Astrocyte (in vitro differentiated cells and primary cell): ENCODE data around the gene IARS2. TPM values are rescaled to one million over a fixed set of nuclear protein-coding genes. Genes with fewer than 3 reads are reported as not detected.

ENCODE experiments used
- DNase-seq: peaks from one replicate; pipeline ENCODE4 v3.0.0-alpha.2; 2010; ENCODE audit warnings: low read depth
- FAIRE-seq: peaks from 2 replicates; lab custom pipeline; 2011; peaks lifted over from hg19 to GRCh38; lab: Jason Lieb, UNC
- H2AFZ ChIP-seq: 2 replicates; pipeline ENCODE4 v1.6.0; 2012; ENCODE audit warnings: low read depth, low read length, inconsistent platforms
- H3K27ac ChIP-seq: 2 replicates; pipeline ENCODE4 v1.5.1; 2011; ENCODE audit warnings: low read depth, low read length, inconsistent platforms
- H3K27me3 ChIP-seq: 2 replicates; pipeline ENCODE4 v1.6.0; 2011; ENCODE audit warnings: low read length, inconsistent platforms; ENCODE audit not compliant: insufficient read depth
- H3K36me3 ChIP-seq: 2 replicates; pipeline ENCODE4 v1.5.1; 2011; ENCODE audit warnings: low read length, inconsistent platforms; ENCODE audit not compliant: insufficient read depth
- H3K4me1 ChIP-seq: 2 replicates; pipeline ENCODE4 v1.5.1; 2011; ENCODE audit warnings: low read length, inconsistent platforms; ENCODE audit not compliant: insufficient read depth
- H3K4me2 ChIP-seq: 2 replicates; pipeline ENCODE4 v1.6.0; 2012; ENCODE audit warnings: low read length, inconsistent platforms
- H3K4me3 ChIP-seq: 2 replicates; pipeline ENCODE4 v1.5.1; 2011; ENCODE audit warnings: low read depth, mild to moderate bottlenecking, low read length, inconsistent platforms; ENCODE audit not compliant: insufficient read depth
- H3K79me2 ChIP-seq: 2 replicates; pipeline ENCODE4 v1.6.0; 2012; ENCODE audit warnings: mild to moderate bottlenecking, low read length, inconsistent platforms; ENCODE audit not compliant: insufficient read depth
- H3K9ac ChIP-seq: 2 replicates; pipeline ENCODE4 v1.6.0; 2012; ENCODE audit warnings: mild to moderate bottlenecking, low read length, inconsistent platforms
- H3K9me3 ChIP-seq: 2 replicates; pipeline ENCODE4 v1.5.1; 2012; ENCODE audit warnings: low read depth, mild to moderate bottlenecking, low read length, inconsistent platforms; ENCODE audit not compliant: insufficient read depth
- H4K20me1 ChIP-seq: 2 replicates; pipeline ENCODE4 v1.6.0; 2012; ENCODE audit warnings: low read length, inconsistent platforms; ENCODE audit not compliant: insufficient read depth
- H3K27ac Mint-ChIP-seq: one replicate; pipeline ENCODE4 v1.8.0; 2021; ENCODE audit warnings: mild to moderate bottlenecking, mixed read lengths; ENCODE audit not compliant: unreplicated experiment
- H3K27me3 Mint-ChIP-seq: one replicate; pipeline ENCODE4 v1.8.0; 2021; ENCODE audit warnings: low read depth, mixed read lengths; ENCODE audit not compliant: unreplicated experiment
- H3K36me3 Mint-ChIP-seq: one replicate; pipeline ENCODE4 v1.8.0; 2021; ENCODE audit warnings: low read depth, mixed read lengths; ENCODE audit not compliant: unreplicated experiment
- H3K4me1 Mint-ChIP-seq: one replicate; pipeline ENCODE4 v1.8.0; 2021; ENCODE audit warnings: low read depth, mixed read lengths; ENCODE audit not compliant: unreplicated experiment
- H3K4me3 Mint-ChIP-seq: one replicate; pipeline ENCODE4 v1.8.0; 2021; ENCODE audit warnings: mild to moderate bottlenecking, moderate library complexity, mixed read lengths; ENCODE audit not compliant: unreplicated experiment
- H3K9me3 Mint-ChIP-seq: one replicate; pipeline ENCODE4 v1.8.0; 2021; ENCODE audit warnings: mild to moderate bottlenecking, mixed read lengths; ENCODE audit not compliant: unreplicated experiment
- CTCF ChIP-seq: IDR thresholded peaks from 2 replicates; pipeline ENCODE4 v1.5.1; 2011; ENCODE audit warnings: low read depth, mild to moderate bottlenecking, inconsistent platforms, low read length, moderate library complexity; ENCODE audit not compliant: insufficient read depth
- EZH2 ChIP-seq: IDR thresholded peaks from 2 replicates; pipeline ENCODE4 v1.6.1; 2012; ENCODE audit warnings: mild to moderate bottlenecking, low read length, inconsistent platforms; ENCODE audit not compliant: insufficient read depth
- total RNA-seq: library from RNA; stranded (reverse); gene quantifications from 2 replicates; pipeline ENCODE4 v1.2.1, GENCODE V29; 2021

IARS2 gene
- total RNA-seq, 1 donor from 2014 or later, result 55.1 TPM

GRCh38 chr1:220170836-220171526, 77.0 kb downstream of the IARS2 start:
- Histone ChIP-seq H3K9ac (no peak overlapping the region), H3K79me2 (no peaks in the 10 kb centered on the region), H3K4me3 (no peak overlapping the region), H3K9me3 (no peaks in the 10 kb centered on the region), H3K36me3 (peaks cover 46% of the 10 kb centered on the region), H4K20me1 (no peaks in the 10 kb centered on the region), H3K27me3 (no peaks in the 10 kb centered on the region), H3K4me2 (no peak overlapping the region), H3K27ac (no peak overlapping the region), H3K4me1 (no peaks in the 10 kb centered on the region), H2AFZ (no peak overlapping the region)
- no peak for TF ChIP-seq EZH2
- TF ChIP-seq CTCF, result no peak
- Mint-ChIP-seq H3K27ac (no peak overlapping the region), H3K4me1 (no peaks in the 10 kb centered on the region), H3K9me3 (no peaks in the 10 kb centered on the region), H3K27me3 (no peaks in the 10 kb centered on the region), H3K4me3 (no peak overlapping the region), H3K36me3 (peaks cover 18% of the 10 kb centered on the region)
- FAIRE-seq (no peak), DNase-seq (no peak)

GRCh38 chr1:220176540-220176939, 82.6 kb downstream of the IARS2 start:
- peaks cover 32% of the 10 kb centered on the region for H3K36me3 Mint-ChIP-seq
- no peaks in the 10 kb centered on the region for H3K4me1 Mint-ChIP-seq
- no peak for DNase-seq

More at GRCh38 chr1:220176540-220176939, 82.6 kb downstream of the IARS2 start:
- TF ChIP-seq EZH2 (no peak), CTCF (no peak)
- no peak overlapping the region for H3K27ac Mint-ChIP-seq
- H3K27me3 ChIP-seq, result no peaks in the 10 kb centered on the region
- H3K4me2 ChIP-seq, result no peak overlapping the region
- peaks cover 24% of the 10 kb centered on the region for H3K36me3 ChIP-seq
- peaks cover 12% of the 10 kb centered on the region for H4K20me1 ChIP-seq
- H3K27ac ChIP-seq, result no peak overlapping the region
- peaks cover 12% of the 10 kb centered on the region for H3K79me2 ChIP-seq
- no peak for FAIRE-seq
- no peak overlapping the region for H3K4me3 Mint-ChIP-seq
- H3K9ac ChIP-seq, result no peak overlapping the region
- no peak overlapping the region for H2AFZ ChIP-seq
- no peaks in the 10 kb centered on the region for H3K9me3 Mint-ChIP-seq
- H3K4me1 ChIP-seq, result no peaks in the 10 kb centered on the region
- H3K9me3 ChIP-seq, result no peaks in the 10 kb centered on the region
- no peak overlapping the region for H3K4me3 ChIP-seq
- no peaks in the 10 kb centered on the region for H3K27me3 Mint-ChIP-seq
